HFF-Myc (cell line): ENCODE results near the gene COL13A1.

ENCODE experiments used
- DNase-seq: peaks from one replicate; pipeline ENCODE4 v3.0.0-alpha.2; 2011; ENCODE audit warnings: low read depth; ENCODE audit errors: extremely low read depth
- H3K4me3 ChIP-seq: replicated peaks from 2 replicates; pipeline ENCODE4 v1.5.1; 2011; ENCODE audit warnings: low read depth, mild to moderate bottlenecking, control low read depth, low read length
- TF ChIP-seq, protein P1 (sequence below): IDR thresholded peaks from 2 replicates; pipeline ENCODE4 v1.5.1; 2012; ENCODE audit warnings: mild to moderate bottlenecking, low read depth, low read length, control low read depth; ENCODE audit errors: missing control alignments

Gene COL13A1

DNA sequence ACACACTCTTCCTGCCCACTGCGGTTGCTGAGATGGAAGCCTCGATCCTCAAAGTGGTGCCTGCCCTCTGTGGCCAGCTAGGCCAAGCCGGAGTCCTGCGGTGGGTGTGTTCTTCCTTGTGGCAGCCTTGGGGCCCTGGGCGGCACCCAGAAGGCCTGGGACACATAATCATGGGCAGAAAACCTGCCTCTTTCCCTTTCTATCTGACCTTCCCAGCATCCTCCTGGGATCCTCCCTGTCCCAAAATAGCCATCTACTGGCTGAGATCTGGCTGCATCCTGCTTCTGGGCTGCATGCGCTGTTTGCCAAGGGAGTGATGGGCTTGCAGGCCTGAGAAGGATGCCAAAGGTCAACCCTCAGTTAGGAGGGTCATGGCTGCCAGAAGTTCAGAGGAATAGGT lies 23.9 kb downstream of the COL13A1 start:
- H3K4me3 ChIP-seq = no peak overlapping the region
- DNase-seq = no peak
- TF ChIP-seq, protein P1, sequence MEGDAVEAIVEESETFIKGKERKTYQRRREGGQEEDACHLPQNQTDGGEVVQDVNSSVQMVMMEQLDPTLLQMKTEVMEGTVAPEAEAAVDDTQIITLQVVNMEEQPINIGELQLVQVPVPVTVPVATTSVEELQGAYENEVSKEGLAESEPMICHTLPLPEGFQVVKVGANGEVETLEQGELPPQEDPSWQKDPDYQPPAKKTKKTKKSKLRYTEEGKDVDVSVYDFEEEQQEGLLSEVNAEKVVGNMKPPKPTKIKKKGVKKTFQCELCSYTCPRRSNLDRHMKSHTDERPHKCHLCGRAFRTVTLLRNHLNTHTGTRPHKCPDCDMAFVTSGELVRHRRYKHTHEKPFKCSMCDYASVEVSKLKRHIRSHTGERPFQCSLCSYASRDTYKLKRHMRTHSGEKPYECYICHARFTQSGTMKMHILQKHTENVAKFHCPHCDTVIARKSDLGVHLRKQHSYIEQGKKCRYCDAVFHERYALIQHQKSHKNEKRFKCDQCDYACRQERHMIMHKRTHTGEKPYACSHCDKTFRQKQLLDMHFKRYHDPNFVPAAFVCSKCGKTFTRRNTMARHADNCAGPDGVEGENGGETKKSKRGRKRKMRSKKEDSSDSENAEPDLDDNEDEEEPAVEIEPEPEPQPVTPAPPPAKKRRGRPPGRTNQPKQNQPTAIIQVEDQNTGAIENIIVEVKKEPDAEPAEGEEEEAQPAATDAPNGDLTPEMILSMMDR = no peak

DNA sequence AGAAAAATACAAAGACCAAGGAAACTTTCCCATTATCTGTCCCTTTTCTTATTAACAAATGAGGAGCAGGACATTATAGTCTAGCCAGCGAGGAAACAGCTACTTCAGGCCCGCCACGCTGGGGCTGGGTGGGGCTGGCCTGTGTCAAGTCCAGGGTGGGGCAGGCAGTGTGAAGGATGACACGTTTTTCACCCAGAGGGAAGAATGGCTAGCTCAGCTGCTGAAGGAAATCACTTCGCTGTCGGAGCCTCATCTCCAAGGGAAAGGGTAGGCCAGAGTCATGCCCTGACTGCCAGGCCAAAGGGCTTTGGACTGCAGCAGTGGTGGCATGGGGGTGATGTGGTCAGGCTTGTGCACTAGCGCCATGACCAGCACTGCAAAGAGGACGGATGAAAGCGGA lies 24.4 kb downstream of the COL13A1 start:
- TF ChIP-seq, protein P1 = no peak
- no peak overlapping the region for H3K4me3 ChIP-seq
- DNase-seq = no peak

DNA sequence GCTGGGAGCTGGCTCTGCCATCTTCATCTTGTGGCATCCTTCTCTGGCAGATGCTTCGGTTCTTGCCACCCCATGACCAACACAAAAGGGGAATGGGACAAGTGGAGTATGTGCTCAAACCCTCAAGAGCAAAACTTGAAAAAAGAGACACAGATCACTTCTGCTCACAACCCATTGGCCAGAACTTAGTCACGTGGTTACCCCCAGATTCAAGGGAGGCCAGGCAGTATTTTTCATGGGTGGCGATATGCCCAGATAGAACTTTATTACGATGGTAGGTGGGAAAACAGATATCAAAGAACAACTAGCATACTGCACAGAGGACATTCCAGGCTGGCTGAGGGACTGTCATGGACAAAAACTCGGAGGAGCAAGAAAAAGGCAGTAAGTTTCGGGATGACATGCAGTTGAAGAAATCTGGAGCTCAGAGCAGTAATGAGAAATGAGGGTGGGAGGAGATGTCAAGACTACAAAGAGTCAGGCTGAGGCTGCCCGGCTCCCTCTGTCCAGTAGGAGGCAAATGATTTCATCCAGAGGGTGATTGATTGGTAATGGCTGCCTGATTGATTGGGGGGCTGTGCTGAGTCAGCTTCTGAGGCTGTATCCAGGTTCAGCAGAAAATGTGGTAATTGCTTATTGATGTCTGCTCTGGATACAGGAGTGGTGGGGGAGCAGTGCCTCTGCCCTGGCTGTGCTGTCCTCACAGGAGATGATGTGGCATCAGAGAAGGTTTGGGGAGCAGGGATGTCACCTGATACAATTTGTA lies 25.3 kb downstream of the COL13A1 start:
- no peak overlapping the region for H3K4me3 ChIP-seq
- DNase-seq = no peak
- TF ChIP-seq, protein P1 = no peak

DNA sequence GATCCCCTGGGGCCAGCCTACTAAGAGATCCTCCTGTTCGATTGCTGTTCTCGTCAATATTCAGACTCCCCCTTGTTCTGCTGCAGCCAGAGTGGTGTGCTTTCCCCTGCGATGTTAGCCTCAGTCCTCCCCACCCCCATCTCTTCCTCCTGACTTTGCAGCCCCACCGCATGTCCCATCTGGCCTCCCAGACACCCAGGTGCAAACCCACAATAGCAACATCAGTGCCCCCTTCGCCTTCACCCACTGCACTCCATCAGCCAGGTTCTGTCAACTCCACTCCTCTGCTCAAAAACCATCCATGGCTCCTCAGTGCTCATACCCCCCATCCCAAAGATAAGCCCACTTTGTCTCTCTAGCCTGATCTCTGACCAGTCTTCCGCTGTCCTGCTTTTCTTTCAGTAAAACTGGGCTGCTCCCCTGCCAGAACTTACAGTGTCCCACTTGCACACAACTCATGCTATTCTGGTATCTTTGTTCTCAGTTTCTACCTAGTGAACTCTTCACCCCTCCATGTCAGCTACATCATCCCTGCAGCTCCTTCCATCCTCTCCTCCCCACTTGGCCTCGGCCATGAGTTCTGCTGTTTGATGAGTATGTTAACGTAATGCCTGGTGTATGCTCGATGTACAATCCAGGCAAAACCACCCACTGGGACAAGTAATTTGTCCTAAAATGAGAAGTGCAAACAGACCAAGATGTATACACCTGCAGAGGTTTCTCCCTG lies 26.6 kb downstream of the COL13A1 start:
- TF ChIP-seq, protein P1 = no peak
- DNase-seq = no peak
- no peak overlapping the region for H3K4me3 ChIP-seq

DNA sequence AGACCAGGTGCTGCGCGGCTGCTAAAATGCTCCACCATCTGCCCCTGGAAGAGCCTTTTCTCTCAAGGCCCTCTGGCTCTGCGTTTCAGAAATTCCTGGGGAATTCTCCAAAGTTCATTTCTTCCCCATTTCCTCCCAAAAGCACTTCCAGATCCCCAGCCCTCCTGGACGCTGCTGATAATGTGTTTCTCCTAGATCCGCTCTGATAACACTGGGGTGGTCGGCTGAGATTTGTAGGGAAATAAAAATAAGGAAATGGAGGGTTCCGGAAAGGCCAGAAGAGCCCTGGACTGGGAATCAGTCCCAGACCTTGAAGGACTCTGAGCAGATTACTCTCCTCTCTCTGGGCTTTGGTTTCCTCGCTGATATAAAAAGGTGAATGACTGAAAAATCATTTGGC lies 28.1 kb downstream of the COL13A1 start:
- no peak for DNase-seq
- TF ChIP-seq, protein P1 = no peak
- no peak overlapping the region for H3K4me3 ChIP-seq

DNA sequence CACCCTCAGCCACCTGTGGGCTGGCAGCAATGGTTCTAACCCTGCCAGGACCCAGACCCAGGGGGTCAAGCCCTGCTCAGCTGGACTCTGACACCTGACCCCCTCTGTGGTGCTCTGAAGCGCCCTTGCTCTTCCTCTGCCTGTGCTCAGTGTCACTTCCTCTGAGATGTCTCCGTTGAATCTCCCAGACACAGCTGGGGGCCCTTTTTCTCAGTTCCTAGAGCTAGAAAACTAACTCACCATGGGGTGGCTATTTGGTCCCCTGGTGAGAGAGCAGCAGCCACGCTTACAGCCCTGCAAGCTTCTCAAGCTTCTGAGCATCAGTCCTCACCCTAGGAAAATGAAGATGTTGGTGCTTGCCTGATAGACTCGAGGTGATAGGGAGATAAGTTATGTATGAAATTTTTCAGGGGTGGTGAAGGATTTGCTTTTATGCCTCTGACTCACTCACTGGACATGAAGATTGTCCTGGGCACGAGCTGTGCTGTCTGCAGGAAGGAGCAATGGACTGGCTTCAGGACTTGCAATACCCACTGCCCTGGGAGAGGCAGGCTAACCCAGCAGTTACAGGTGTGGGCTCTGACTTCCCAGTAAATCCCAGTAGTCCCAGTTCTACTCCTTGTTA lies 29.6 kb downstream of the COL13A1 start:
- DNase-seq = no peak
- TF ChIP-seq, protein P1 = no peak
- no peak overlapping the region for H3K4me3 ChIP-seq
